Measurements from ENCODE around the gene DTD1.

DNA sequence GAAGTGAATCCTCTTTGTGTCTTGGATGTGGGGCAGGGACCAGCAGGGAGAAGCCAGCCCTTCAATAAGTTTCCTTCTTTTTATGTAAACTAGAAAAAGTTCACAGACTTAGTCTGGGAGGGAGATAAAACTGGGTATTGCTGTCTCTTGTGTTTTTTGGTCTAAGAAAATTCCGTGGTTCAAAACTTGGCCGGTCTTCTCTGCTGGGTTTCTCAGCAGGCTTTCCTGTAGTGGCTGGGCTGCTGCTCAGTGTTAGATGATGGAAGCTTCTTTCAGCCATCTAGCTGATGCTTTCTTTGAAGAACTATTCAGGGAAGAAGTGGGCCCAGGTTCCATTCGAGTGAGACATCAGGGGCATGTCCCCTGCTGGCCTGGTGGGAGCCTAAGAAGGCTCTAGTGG lies 155.0 kb downstream of the DTD1 start:
- TF ChIP-seq POLR2A (IDR thresholded peaks at IDR 0.05; ENCODE audit: extremely low read depth, insufficient read length), result no peak
- TF ChIP-seq, protein P1, sequence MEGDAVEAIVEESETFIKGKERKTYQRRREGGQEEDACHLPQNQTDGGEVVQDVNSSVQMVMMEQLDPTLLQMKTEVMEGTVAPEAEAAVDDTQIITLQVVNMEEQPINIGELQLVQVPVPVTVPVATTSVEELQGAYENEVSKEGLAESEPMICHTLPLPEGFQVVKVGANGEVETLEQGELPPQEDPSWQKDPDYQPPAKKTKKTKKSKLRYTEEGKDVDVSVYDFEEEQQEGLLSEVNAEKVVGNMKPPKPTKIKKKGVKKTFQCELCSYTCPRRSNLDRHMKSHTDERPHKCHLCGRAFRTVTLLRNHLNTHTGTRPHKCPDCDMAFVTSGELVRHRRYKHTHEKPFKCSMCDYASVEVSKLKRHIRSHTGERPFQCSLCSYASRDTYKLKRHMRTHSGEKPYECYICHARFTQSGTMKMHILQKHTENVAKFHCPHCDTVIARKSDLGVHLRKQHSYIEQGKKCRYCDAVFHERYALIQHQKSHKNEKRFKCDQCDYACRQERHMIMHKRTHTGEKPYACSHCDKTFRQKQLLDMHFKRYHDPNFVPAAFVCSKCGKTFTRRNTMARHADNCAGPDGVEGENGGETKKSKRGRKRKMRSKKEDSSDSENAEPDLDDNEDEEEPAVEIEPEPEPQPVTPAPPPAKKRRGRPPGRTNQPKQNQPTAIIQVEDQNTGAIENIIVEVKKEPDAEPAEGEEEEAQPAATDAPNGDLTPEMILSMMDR (IDR thresholded peaks at IDR 0.05; ENCODE audit: low read depth, low read length), result no peak
- no peak for TF ChIP-seq MYC (IDR thresholded peaks at IDR 0.05; ENCODE audit: low read depth, low read length)
- TF ChIP-seq, protein P2, sequence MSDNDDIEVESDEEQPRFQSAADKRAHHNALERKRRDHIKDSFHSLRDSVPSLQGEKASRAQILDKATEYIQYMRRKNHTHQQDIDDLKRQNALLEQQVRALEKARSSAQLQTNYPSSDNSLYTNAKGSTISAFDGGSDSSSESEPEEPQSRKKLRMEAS (IDR thresholded peaks at IDR 0.05; ENCODE audit: low read depth, low read length), result no peak
